Astrocyte of the cerebellum (primary cell): ENCODE measurements around the gene RABEP2.
"Not testable (repeated sequence)": the region's sequence is repeated elsewhere in the genome, so short reads cannot be mapped to it uniquely, and the experiment has no call there.

Source experiments
- DNase-seq: peaks from one replicate; pipeline ENCODE4 v3.0.0-alpha.2; 2011; ENCODE audit warnings: low read depth
- H3K4me3 ChIP-seq: 2 replicates; pipeline ENCODE4 v1.5.1; 2011; ENCODE audit warnings: mild to moderate bottlenecking, low read depth, low read length, moderate library complexity
- CTCF ChIP-seq: IDR thresholded peaks from 2 replicates; pipeline ENCODE4 v1.5.1; 2012; ENCODE audit warnings: low read length, low read depth, moderate library complexity, mild to moderate bottlenecking; ENCODE audit errors: missing control alignments
- in situ Hi-C: cut with HindIII; loops from 2 replicates; pipeline ENCODE4 v1.10.0; 2017; ENCODE audit warnings: low sequenced_read_pairs

Gene RABEP2

GRCh38 chr16:28958836-28959235, 33.8 kb upstream of the RABEP2 start:
- in situ Hi-C loops = no loop called here
- TF ChIP-seq CTCF = no peak
- DNase-seq = no peak
- no peak overlapping the region for H3K4me3 ChIP-seq

GRCh38 chr16:28958216-28958615, 33.2 kb upstream of the RABEP2 start:
- TF ChIP-seq CTCF = no peak
- in situ Hi-C loops = no loop called here
- no peak overlapping the region for H3K4me3 ChIP-seq
- DNase-seq = no peak

GRCh38 chr16:28951410-28951943, 26.4 kb upstream of the RABEP2 start:
- DNase-seq = no peak
- in situ Hi-C loops = no loop called here
- H3K4me3 ChIP-seq = peak overlapping the region; percentile 94
- no peak for TF ChIP-seq CTCF

GRCh38 chr16:28950648-28951409, 25.8 kb upstream of the RABEP2 start, which contains the start of gene NFATC2IP:
Gene NFATC2IP (plus strand): TSS chr16:28950937. CDS start chr16:28951012, 75 bp downstream.
- no peak for TF ChIP-seq CTCF
- peak within 1 kb of the TSS; percentile 94 for H3K4me3 ChIP-seq
- in situ Hi-C loops = no loop called here

GRCh38 chr16:28946681-28947080, 21.6 kb upstream of the RABEP2 start:
- TF ChIP-seq CTCF = no peak
- H3K4me3 ChIP-seq = no peak overlapping the region
- in situ Hi-C loops = no loop called here

More at GRCh38 chr16:28950648-28951409, 25.8 kb upstream of the RABEP2 start, which contains the start of gene NFATC2IP:
- DNase-seq = peak; percentile 100

GRCh38 chr16:28943281-28943680, 18.2 kb upstream of the RABEP2 start:
- in situ Hi-C loops = no loop called here
- no peak for DNase-seq
- no peak overlapping the region for H3K4me3 ChIP-seq
- no peak for TF ChIP-seq CTCF

More at GRCh38 chr16:28946681-28947080, 21.6 kb upstream of the RABEP2 start:
- no peak for DNase-seq

GRCh38 chr16:28939825-28940224, 14.8 kb upstream of the RABEP2 start:
- DNase-seq, H3K4me3 ChIP-seq, in situ Hi-C loops: not testable (repeated sequence)
